HCT116 (cell line): ENCODE measurements around the gene WHRN. TPM values are rescaled to one million over a fixed set of nuclear protein-coding genes. Genes with fewer than 3 reads are reported as not detected.

ENCODE experiments used
- ATAC-seq: fragments of 200-7000 bp; cut with Tn5 transposase; 2 replicates; pipeline ENCODE4 v1.9.1; 2020; ENCODE audit warnings: mild to moderate bottlenecking, moderate library complexity
- BruUV-seq: library from RNA; stranded (reverse); fragments of 400-500 nt; replicated peaks from 2 replicates; lab custom pipeline; 2021; lab: Mats Ljungman, UMichigan
- CTCF ChIA-PET: fragments of 300-600 bp; sonication (Branson Sonifier 250); formaldehyde crosslinking; loops from one replicate; lab custom pipeline; 2021; ENCODE audit warnings: antibody characterized with exemption; lab: Charles Lee
- POLR2A ChIA-PET: fragments of 300-600, 350-600 bp; sonication (Branson Sonifier 250); formaldehyde crosslinking; loops from one replicate; lab custom pipeline; 2021; ENCODE audit warnings: antibody characterized with exemption; lab: Charles Lee
- RAD21 ChIA-PET, 2 experiments: fragments of 300-600 bp; sonication (Branson Sonifier 250); formaldehyde crosslinking; loops; one replicate each; lab custom pipeline; 2023; ENCODE audit warnings: low total read pairs in 2 of 2; ENCODE audit not compliant: uncharacterized antibody in 2 of 2, unreplicated experiment in 2 of 2, low non-redundant PET in 1 of 2; lab: Charles Lee
- DNase-seq: peaks from one replicate; pipeline ENCODE4 v3.0.0-alpha.2; 2010; ENCODE audit warnings: low read depth, low spot score
- H2AFZ ChIP-seq: fragments of 200-600 bp; shearing (Covaris generic), sonication (generic); 2 replicates; pipeline ENCODE4 v1.6.1; 2017; ENCODE audit warnings: low read depth, mixed run types, mixed read lengths, antibody characterized with exemption, low read length; ENCODE audit not compliant: poor library complexity, severe bottlenecking
- H3K27ac ChIP-seq: 2 replicates; pipeline ENCODE4 v1.5.1; 2012; ENCODE audit warnings: low read depth, low read length
- H3K27me3 ChIP-seq: fragments of 200-600 bp; sonication (generic); 2 replicates; pipeline ENCODE4 v1.6.1; 2016; ENCODE audit warnings: mixed run types, low read length, mixed read lengths; ENCODE audit not compliant: insufficient read depth
- H3K36me3 ChIP-seq, 2 experiments: fragments of 200-500 bp in 1 of 2; fragments of 200-600 bp in 1 of 2; sonication (Bioruptor generic) in 1 of 2; sonication (generic) in 1 of 2; 2 replicates each; pipeline versions ENCODE4 v1.5.1 to v1.6.1; 2014 to 2016; ENCODE audit warnings: low read length in 2 of 2, inconsistent platforms in 1 of 2, mixed read lengths in 1 of 2, mixed run types in 1 of 2; ENCODE audit not compliant: insufficient read depth in 2 of 2, control insufficient read depth in 1 of 2
- H3K4me1 ChIP-seq, 2 experiments: fragments of 200-600 bp in 1 of 2; sonication (generic) in 1 of 2; 2 replicates each; pipeline versions ENCODE4 v1.5.1 to v1.6.1; 2012 to 2017; ENCODE audit warnings: low read length in 2 of 2, inconsistent platforms in 1 of 2, mild to moderate bottlenecking in 1 of 2, mixed read lengths in 1 of 2, mixed run types in 1 of 2, moderate library complexity in 1 of 2; ENCODE audit not compliant: insufficient read depth in 2 of 2, control insufficient read depth in 1 of 2
- H3K4me2 ChIP-seq: fragments of 200-600 bp; sonication (generic); 2 replicates; pipeline ENCODE4 v1.6.1; 2017; ENCODE audit warnings: mixed run types, low read length, mixed read lengths
- H3K4me3 ChIP-seq, 2 experiments: fragments of 200-600 bp in 1 of 2; sonication (generic) in 1 of 2; replicated peaks in 1 of 2; 2 replicates each; pipeline ENCODE4 v1.5.1; 2011 to 2016; ENCODE audit warnings: low read length in 2 of 2, control low read depth in 1 of 2, low read depth in 1 of 2, mild to moderate bottlenecking in 1 of 2, mixed read lengths in 1 of 2, mixed run types in 1 of 2
- H3K79me2 ChIP-seq: fragments of 200-600 bp; sonication (generic); 2 replicates; pipeline ENCODE4 v1.6.1; 2017; ENCODE audit warnings: mild to moderate bottlenecking, mixed run types, low read length, moderate library complexity, mixed read lengths; ENCODE audit not compliant: insufficient read depth
- H3K9ac ChIP-seq: fragments of 200-600 bp; sonication (generic); 2 replicates; pipeline ENCODE4 v1.6.1; 2016; ENCODE audit warnings: low read length, mixed read lengths
- H3K9me2 ChIP-seq: fragments of 200-600 bp; sonication (generic), shearing (Covaris generic); 2 replicates; pipeline ENCODE4 v1.6.1; 2017; ENCODE audit warnings: mixed run types, mild to moderate bottlenecking, moderate library complexity; ENCODE audit not compliant: insufficient read depth
- H3K9me3 ChIP-seq, 2 experiments: fragments of 200-500 bp in 1 of 2; fragments of 200-600 bp in 1 of 2; sonication (Bioruptor generic) in 1 of 2; sonication (generic) in 1 of 2; 2 replicates each; pipeline ENCODE4 v1.6.1; 2014 to 2017; ENCODE audit warnings: low read length in 2 of 2, mixed read lengths in 2 of 2, inconsistent platforms in 1 of 2, low read depth in 1 of 2, mild to moderate bottlenecking in 1 of 2, mixed run types in 1 of 2, moderate library complexity in 1 of 2; ENCODE audit not compliant: control insufficient read depth in 1 of 2, insufficient read depth in 1 of 2
- H4K20me1 ChIP-seq: fragments of 200-600 bp; sonication (generic), shearing (Covaris generic); 2 replicates; pipeline ENCODE4 v1.6.1; 2017; ENCODE audit warnings: mixed run types, mild to moderate bottlenecking, moderate library complexity; ENCODE audit not compliant: insufficient read depth
- ATF3 ChIP-seq: IDR thresholded peaks from 2 replicates; pipeline ENCODE4 v1.6.1; 2012
- CBX3 ChIP-seq: IDR thresholded peaks from 2 replicates; pipeline ENCODE4 v1.6.1; 2012; ENCODE audit warnings: low read depth
- CEBPB ChIP-seq: IDR thresholded peaks from 2 replicates; pipeline ENCODE4 v1.6.1; 2012; ENCODE audit warnings: low read depth
- CTCF ChIP-seq, 3 experiments: fragments of 200-600 bp in 1 of 3; sonication (generic) in 1 of 3; IDR thresholded peaks in 2 of 3; conservative IDR thresholded peaks in 1 of 3; 2 replicates each; pipeline ENCODE4 v1.5.1; 2012 to 2017; ENCODE audit warnings: low read depth in 2 of 3, low read length in 2 of 3, antibody characterized with exemption in 1 of 3, borderline replicate concordance in 1 of 3, control low read depth in 1 of 3, mild to moderate bottlenecking in 1 of 3, mixed read lengths in 1 of 3, mixed run types in 1 of 3, moderate library complexity in 1 of 3; ENCODE audit not compliant: insufficient read depth in 1 of 3
- EGR1 ChIP-seq: IDR thresholded peaks from 2 replicates; pipeline ENCODE4 v1.6.1; 2012; ENCODE audit warnings: low read depth
- EZH2 ChIP-seq: fragments of 200-600 bp; sonication (generic); IDR thresholded peaks from 2 replicates; pipeline ENCODE4 v1.6.1; 2017; ENCODE audit warnings: antibody characterized with exemption, mixed run types
- EZH2phosphoT487 ChIP-seq: fragments of 200-600 bp; IDR thresholded peaks from 2 replicates; pipeline ENCODE4 v1.6.1; 2018; ENCODE audit warnings: antibody characterized with exemption, borderline replicate concordance
- FOSL1 ChIP-seq: IDR thresholded peaks from 2 replicates; pipeline ENCODE4 v1.6.1; 2012; ENCODE audit warnings: low read depth
- JUND ChIP-seq: IDR thresholded peaks from 2 replicates; pipeline ENCODE4 v1.6.1; 2012
- POLR2A ChIP-seq: IDR thresholded peaks from 2 replicates; pipeline ENCODE4 v1.7.0; 2011; ENCODE audit warnings: borderline replicate concordance; ENCODE audit not compliant: insufficient read depth, insufficient read length; ENCODE audit errors: extremely low read depth
- POLR2AphosphoS5 ChIP-seq: IDR thresholded peaks from 2 replicates; pipeline ENCODE4 v1.6.1; 2011; ENCODE audit warnings: mild to moderate bottlenecking, low read depth, low read length, moderate library complexity
- REST ChIP-seq: IDR thresholded peaks from 2 replicates; pipeline ENCODE4 v1.6.1; 2012; ENCODE audit warnings: low read depth
- SIN3A ChIP-seq: IDR thresholded peaks from 2 replicates; pipeline ENCODE4 v1.6.1; 2012; ENCODE audit warnings: low read depth
- SP1 ChIP-seq: IDR thresholded peaks from 2 replicates; pipeline ENCODE4 v1.6.1; 2012; ENCODE audit warnings: low read depth
- SRF ChIP-seq: IDR thresholded peaks from 2 replicates; pipeline ENCODE4 v1.6.1; 2012; ENCODE audit warnings: low read depth
- TCF7L2 ChIP-seq: IDR thresholded peaks from 2 replicates; pipeline ENCODE4 v1.7.0; 2011; ENCODE audit warnings: borderline replicate concordance, inconsistent platforms; ENCODE audit not compliant: insufficient read depth, insufficient read length; ENCODE audit errors: extremely low read depth
- YY1 ChIP-seq: IDR thresholded peaks from 2 replicates; pipeline ENCODE4 v1.6.1; 2011; ENCODE audit warnings: low read length, low read depth, moderate library complexity, mild to moderate bottlenecking; ENCODE audit not compliant: insufficient replicate concordance; ENCODE audit errors: extremely low read depth
- ZFX ChIP-seq: fragments of 450-650 bp; IDR thresholded peaks from 2 replicates; pipeline ENCODE4 v1.6.1; 2017
- ZNF274 ChIP-seq: fragments of 200-500 bp; sonication (Bioruptor generic); IDR thresholded peaks from 2 replicates; pipeline ENCODE4 v1.6.1; 2014; ENCODE audit warnings: mild to moderate bottlenecking, low read depth, low read length, inconsistent platforms
- intact Hi-C: fragments of 100-400 bp; cut with micrococcal nuclease; formaldehyde crosslinking; loops from 2 replicates; pipeline ENCODE4 v1.10.0; 2022
- total RNA-seq: library from RNA; stranded (reverse); gene quantifications from one replicate; pipeline ENCODE4 v1.2.1, GENCODE V29; 2021; ENCODE audit not compliant: unreplicated experiment

Gene WHRN
- total RNA-seq, 1 experiment from 2014 or later = 12.8 TPM

- Histone ChIP-seq H3K79me2 (no peaks in the 10 kb centered on the region), H4K20me1 (no peaks in the 10 kb centered on the region), H3K36me3 (no peaks in the 10 kb centered on the region), H3K27me3 (no peaks in the 10 kb centered on the region), H3K9ac (no peak overlapping the region), H3K9me3 (no peaks in the 10 kb centered on the region), H3K4me3 (no peak overlapping the region), H2AFZ (no peak overlapping the region), H3K27ac (no peak overlapping the region), H3K4me2 (no peak overlapping the region), H3K9me2 (no peaks in the 10 kb centered on the region), H3K4me1 (no peaks in the 10 kb centered on the region)
- intact Hi-C loops = no loop called here
- ChIA-PET CTCF (no interaction called here), POLR2A (no interaction called here), RAD21 (no interaction called here)
- no TSS peak for BruUV-seq
- no peak for ATAC-seq
- no peak for DNase-seq
- TF ChIP-seq TCF7L2 (no peak), EZH2phosphoT487 (no peak), JUND (no peak), CTCF (IDR thresholded peaks at IDR 0.05 in 2 of 3, conservative IDR thresholded peaks at IDR 0.05 in 1 of 3; ENCODE audit: borderline replicate concordance in 1 of 3, insufficient read depth in 1 of 3, low read depth in 2 of 3, low read length in 2 of 3) (no peak), SRF (no peak), REST (no peak), SP1 (no peak), SIN3A (no peak), POLR2AphosphoS5 (no peak), EGR1 (no peak), CEBPB (no peak), ZFX (no peak), YY1 (no peak), CBX3 (no peak), POLR2A (no peak), ATF3 (no peak), FOSL1 (no peak), ZNF274 (no peak), EZH2 (no peak)
These were observed 53.6 kb downstream of the WHRN start for GRCh38 chr9:114451707-114452031.
